MM.1S (cell line): Measurements from ENCODE around the gene ATP13A4.

Source experiments
- CTCF ChIP-seq: fragments of 300-600 bp; sonication (generic); IDR thresholded peaks from 2 replicates; pipeline ENCODE4 v1.5.1; 2016; ENCODE audit warnings: antibody characterized with exemption, low read length, mixed read lengths
- EZH2 ChIP-seq: fragments of 300-600 bp; sonication (generic); optimal IDR thresholded peaks from 2 replicates; pipeline ENCODE3; 2017; ENCODE audit warnings: low read depth, mild to moderate bottlenecking, antibody characterized with exemption, low read length, mixed read lengths
- EZH2phosphoT487 ChIP-seq: fragments of 300-600 bp; sonication (generic); IDR thresholded peaks from 2 replicates; pipeline ENCODE4 v1.6.1; 2018; ENCODE audit warnings: antibody characterized with exemption, low read length

DNA sequence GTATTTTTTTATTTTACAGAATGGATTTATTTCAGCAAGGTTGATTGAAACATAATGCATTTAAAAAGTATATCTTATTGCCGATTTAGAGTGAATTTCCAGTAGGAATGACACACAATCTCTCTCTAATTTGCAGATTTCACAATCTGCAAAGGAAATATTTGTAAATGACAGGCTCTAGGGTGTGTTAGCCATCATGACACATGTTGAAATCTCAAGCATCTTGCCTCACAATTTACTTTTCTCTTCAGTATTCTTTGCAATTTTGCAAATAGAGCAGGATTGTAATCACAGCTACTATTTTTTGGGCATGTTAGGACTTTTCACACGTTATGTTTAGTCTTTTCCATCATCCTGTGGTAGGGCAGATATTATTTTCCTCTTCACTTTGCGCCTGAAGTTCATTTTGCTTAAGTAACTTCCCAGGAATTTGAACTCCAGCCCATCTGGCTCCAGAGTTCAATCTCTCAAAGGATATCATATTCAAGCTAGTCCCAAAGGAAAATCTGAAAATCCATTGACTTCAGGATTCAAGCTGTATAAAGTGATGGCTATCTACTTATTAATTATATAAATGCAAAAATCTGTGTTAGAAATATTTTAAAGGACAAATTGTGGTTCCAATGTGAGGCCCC lies 55.4 kb downstream of the ATP13A4 start:
- TF ChIP-seq CTCF (no peak), EZH2 (no peak), EZH2phosphoT487 (no peak)
